RWPE1 (cell line): ENCODE results near the gene CCDC188.

Experiments
- CTCF ChIA-PET: fragments of 350-600 bp; sonication (Branson Sonifier 250); formaldehyde crosslinking; extraction: SDS; loops from one replicate; lab custom pipeline; 2021; lab: Yijun Ruan, JAX
- POLR2A ChIA-PET: fragments of 400-600 bp; formaldehyde crosslinking; extraction: SDS; loops from one replicate; lab custom pipeline; 2020; ENCODE audit warnings: antibody characterized with exemption; ENCODE audit not compliant: low non-redundant PET; lab: Yijun Ruan, JAX
- DNase-seq: peaks from one replicate; pipeline ENCODE4 v3.0.0; 2012; ENCODE audit warnings: low spot score
- H3K27ac ChIP-seq: fragments of 450-650 bp; 2 replicates; pipeline ENCODE4 v1.5.1; 2017
- TF ChIP-seq, protein P1 (sequence below): fragments of 450-650 bp; conservative IDR thresholded peaks from 2 replicates; pipeline ENCODE4 v1.5.1; 2017; ENCODE audit warnings: low read depth, mild to moderate bottlenecking

The CCDC188 gene

GRCh38 chr22:20159076-20159475 lies 8.2 kb upstream of the CCDC188 start:
- H3K27ac ChIP-seq: no peak overlapping the region
- TF ChIP-seq, protein P1, sequence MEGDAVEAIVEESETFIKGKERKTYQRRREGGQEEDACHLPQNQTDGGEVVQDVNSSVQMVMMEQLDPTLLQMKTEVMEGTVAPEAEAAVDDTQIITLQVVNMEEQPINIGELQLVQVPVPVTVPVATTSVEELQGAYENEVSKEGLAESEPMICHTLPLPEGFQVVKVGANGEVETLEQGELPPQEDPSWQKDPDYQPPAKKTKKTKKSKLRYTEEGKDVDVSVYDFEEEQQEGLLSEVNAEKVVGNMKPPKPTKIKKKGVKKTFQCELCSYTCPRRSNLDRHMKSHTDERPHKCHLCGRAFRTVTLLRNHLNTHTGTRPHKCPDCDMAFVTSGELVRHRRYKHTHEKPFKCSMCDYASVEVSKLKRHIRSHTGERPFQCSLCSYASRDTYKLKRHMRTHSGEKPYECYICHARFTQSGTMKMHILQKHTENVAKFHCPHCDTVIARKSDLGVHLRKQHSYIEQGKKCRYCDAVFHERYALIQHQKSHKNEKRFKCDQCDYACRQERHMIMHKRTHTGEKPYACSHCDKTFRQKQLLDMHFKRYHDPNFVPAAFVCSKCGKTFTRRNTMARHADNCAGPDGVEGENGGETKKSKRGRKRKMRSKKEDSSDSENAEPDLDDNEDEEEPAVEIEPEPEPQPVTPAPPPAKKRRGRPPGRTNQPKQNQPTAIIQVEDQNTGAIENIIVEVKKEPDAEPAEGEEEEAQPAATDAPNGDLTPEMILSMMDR: no peak
- no peak for DNase-seq
- CTCF ChIA-PET: no interaction called here
- POLR2A ChIA-PET: no interaction called here

GRCh38 chr22:20158391-20159036 lies 7.7 kb upstream of the CCDC188 start:
- H3K27ac ChIP-seq: no peak overlapping the region
- ChIA-PET POLR2A (no interaction called here), CTCF (no interaction called here)
- TF ChIP-seq, protein P1: no peak
- no peak for DNase-seq

- no peak for DNase-seq
- ChIA-PET CTCF (interaction anchor here (0.6 to 1.1 kb wide), 10 partner anchors 56 to 297 kb away, joined by 3 to 8 read pairs (median 4); no protein-coding TSS in a partner anchor), POLR2A (no interaction called here)
- TF ChIP-seq, protein P1: no peak
- H3K27ac ChIP-seq: no peak overlapping the region
Observed at GRCh38 chr22:20157430-20158183, 6.8 kb upstream of the CCDC188 start.

- DNase-seq: peak; percentile 64
- CTCF ChIA-PET: interaction anchor here (0.6 to 1.1 kb wide), 10 partner anchors 57 to 298 kb away, joined by 3 to 8 read pairs (median 4); no protein-coding TSS in a partner anchor
- TF ChIP-seq, protein P1: peak; percentile 96
- H3K27ac ChIP-seq: no peak overlapping the region
- POLR2A ChIA-PET: no interaction called here
Observed at GRCh38 chr22:20156611-20157429, 6.0 kb upstream of the CCDC188 start.

DNA sequence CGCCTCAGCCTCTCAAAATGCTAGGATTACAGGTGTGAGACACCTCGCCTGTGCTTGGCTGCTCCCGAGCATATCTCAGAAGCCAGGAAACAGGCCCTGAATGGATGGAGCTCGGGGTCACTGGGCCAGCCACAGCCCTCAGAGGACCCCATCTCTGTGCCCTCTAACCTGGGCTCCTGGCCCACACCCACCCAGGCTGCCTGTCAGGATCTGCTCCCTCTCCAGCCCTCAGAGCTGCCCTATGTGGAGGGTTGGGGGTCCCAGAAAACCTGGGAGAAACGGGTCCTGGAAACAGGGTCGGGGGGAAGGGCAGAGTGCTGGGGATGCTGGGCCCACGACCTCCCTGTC lies 5.2 kb upstream of the CCDC188 start:
- ChIA-PET CTCF (no interaction called here), POLR2A (no interaction called here)
- no peak overlapping the region for H3K27ac ChIP-seq
- TF ChIP-seq, protein P1: no peak
- DNase-seq: no peak
